HL-60 (cell line): Measurements from ENCODE around the gene BANF2.

ENCODE experiments used
- TF ChIP-seq, protein P1 (sequence below): IDR thresholded peaks from one replicate; pipeline ENCODE4 v1.5.1; 2011; ENCODE audit warnings: low read length, control low read depth, inconsistent platforms; ENCODE audit not compliant: insufficient read depth
- TF ChIP-seq, protein P2 (sequence below): IDR thresholded peaks from 2 replicates; pipeline ENCODE4 v1.6.1; 2012; ENCODE audit warnings: low read depth; ENCODE audit not compliant: insufficient replicate concordance

GRCh38 chr20:17751640-17752039 lies 51.9 kb downstream of the BANF2 start:
- TF ChIP-seq, protein P1, sequence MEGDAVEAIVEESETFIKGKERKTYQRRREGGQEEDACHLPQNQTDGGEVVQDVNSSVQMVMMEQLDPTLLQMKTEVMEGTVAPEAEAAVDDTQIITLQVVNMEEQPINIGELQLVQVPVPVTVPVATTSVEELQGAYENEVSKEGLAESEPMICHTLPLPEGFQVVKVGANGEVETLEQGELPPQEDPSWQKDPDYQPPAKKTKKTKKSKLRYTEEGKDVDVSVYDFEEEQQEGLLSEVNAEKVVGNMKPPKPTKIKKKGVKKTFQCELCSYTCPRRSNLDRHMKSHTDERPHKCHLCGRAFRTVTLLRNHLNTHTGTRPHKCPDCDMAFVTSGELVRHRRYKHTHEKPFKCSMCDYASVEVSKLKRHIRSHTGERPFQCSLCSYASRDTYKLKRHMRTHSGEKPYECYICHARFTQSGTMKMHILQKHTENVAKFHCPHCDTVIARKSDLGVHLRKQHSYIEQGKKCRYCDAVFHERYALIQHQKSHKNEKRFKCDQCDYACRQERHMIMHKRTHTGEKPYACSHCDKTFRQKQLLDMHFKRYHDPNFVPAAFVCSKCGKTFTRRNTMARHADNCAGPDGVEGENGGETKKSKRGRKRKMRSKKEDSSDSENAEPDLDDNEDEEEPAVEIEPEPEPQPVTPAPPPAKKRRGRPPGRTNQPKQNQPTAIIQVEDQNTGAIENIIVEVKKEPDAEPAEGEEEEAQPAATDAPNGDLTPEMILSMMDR, result no peak
- TF ChIP-seq, protein P2, sequence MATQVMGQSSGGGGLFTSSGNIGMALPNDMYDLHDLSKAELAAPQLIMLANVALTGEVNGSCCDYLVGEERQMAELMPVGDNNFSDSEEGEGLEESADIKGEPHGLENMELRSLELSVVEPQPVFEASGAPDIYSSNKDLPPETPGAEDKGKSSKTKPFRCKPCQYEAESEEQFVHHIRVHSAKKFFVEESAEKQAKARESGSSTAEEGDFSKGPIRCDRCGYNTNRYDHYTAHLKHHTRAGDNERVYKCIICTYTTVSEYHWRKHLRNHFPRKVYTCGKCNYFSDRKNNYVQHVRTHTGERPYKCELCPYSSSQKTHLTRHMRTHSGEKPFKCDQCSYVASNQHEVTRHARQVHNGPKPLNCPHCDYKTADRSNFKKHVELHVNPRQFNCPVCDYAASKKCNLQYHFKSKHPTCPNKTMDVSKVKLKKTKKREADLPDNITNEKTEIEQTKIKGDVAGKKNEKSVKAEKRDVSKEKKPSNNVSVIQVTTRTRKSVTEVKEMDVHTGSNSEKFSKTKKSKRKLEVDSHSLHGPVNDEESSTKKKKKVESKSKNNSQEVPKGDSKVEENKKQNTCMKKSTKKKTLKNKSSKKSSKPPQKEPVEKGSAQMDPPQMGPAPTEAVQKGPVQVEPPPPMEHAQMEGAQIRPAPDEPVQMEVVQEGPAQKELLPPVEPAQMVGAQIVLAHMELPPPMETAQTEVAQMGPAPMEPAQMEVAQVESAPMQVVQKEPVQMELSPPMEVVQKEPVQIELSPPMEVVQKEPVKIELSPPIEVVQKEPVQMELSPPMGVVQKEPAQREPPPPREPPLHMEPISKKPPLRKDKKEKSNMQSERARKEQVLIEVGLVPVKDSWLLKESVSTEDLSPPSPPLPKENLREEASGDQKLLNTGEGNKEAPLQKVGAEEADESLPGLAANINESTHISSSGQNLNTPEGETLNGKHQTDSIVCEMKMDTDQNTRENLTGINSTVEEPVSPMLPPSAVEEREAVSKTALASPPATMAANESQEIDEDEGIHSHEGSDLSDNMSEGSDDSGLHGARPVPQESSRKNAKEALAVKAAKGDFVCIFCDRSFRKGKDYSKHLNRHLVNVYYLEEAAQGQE, result no peak
